H1 (cell line): ENCODE data around the gene CNST. TPM values are rescaled to one million over a fixed set of nuclear protein-coding genes. Genes with fewer than 3 reads are reported as not detected.

Source experiments
- CTCF ChIA-PET: fragments of 300-600 bp; sonication (Branson Sonifier 250); formaldehyde crosslinking; loops from one replicate; lab custom pipeline; 2021; ENCODE audit not compliant: partially characterized antibody; lab: Charles Lee
- POLR2A ChIA-PET: fragments of 300-600 bp; sonication (Branson Sonifier 250); formaldehyde crosslinking; loops from one replicate; lab custom pipeline; 2021; ENCODE audit warnings: inconsistent platforms; ENCODE audit not compliant: partially characterized antibody; lab: Charles Lee
- DNase-seq, 2 experiments: peaks; one replicate each; pipeline versions ENCODE4 v3.0.0 to v3.0.0-alpha.2; 2010 to 2022; ENCODE audit warnings: low spot score in 2 of 2, low read depth in 1 of 2, mixed read lengths in 1 of 2
- FAIRE-seq: peaks from 2 replicates; lab custom pipeline; 2011; peaks lifted over from hg19 to GRCh38; lab: Jason Lieb, UNC
- H2AFZ ChIP-seq: 2 replicates; pipeline ENCODE4 v1.8.1; 2012; ENCODE audit warnings: low read length, inconsistent platforms
- H2AK5ac ChIP-seq: 2 replicates; pipeline ENCODE4 v1.6.1; 2013; ENCODE audit warnings: low read depth, low read length
- H2BK120ac ChIP-seq: replicated peaks from 2 replicates; pipeline ENCODE3; 2013; ENCODE audit warnings: low read depth, low read length, inconsistent platforms
- H2BK12ac ChIP-seq: 2 replicates; pipeline ENCODE4 v1.6.1; 2013; ENCODE audit warnings: low read depth, low read length
- H2BK15ac ChIP-seq: 2 replicates; pipeline ENCODE4 v1.6.1; 2013; ENCODE audit warnings: low read length
- H2BK20ac ChIP-seq: 2 replicates; pipeline ENCODE4 v1.6.1; 2013; ENCODE audit warnings: low read length
- H2BK5ac ChIP-seq: 2 replicates; pipeline ENCODE4 v1.6.1; 2013; ENCODE audit warnings: low read depth, low read length
- H3K14ac ChIP-seq: 2 replicates; pipeline ENCODE4 v1.6.1; 2013; ENCODE audit warnings: inconsistent platforms; ENCODE audit not compliant: insufficient read length
- H3K18ac ChIP-seq: 2 replicates; pipeline ENCODE4 v1.6.1; 2013; ENCODE audit warnings: low read length; ENCODE audit errors: extremely low read depth
- H3K23ac ChIP-seq: 2 replicates; pipeline ENCODE4 v1.6.1; 2013; ENCODE audit warnings: inconsistent platforms; ENCODE audit not compliant: insufficient read length
- H3K23me2 ChIP-seq: 2 replicates; pipeline ENCODE4 v1.6.1; 2013; ENCODE audit warnings: low read depth, low read length
- H3K27ac ChIP-seq: 2 replicates; pipeline ENCODE4 v1.6.1; 2011; ENCODE audit warnings: low read depth, low read length, inconsistent platforms
- H3K27me3 ChIP-seq, 4 experiments: replicated peaks in 1 of 4; 1 replicate in 1 of 4; 2 replicates in 3 of 4; pipeline versions ENCODE4 v1.6.1 to v1.8.1; 2011 to 2013; ENCODE audit warnings: low read length in 3 of 4, mild to moderate bottlenecking in 3 of 4, inconsistent platforms in 2 of 4, mixed read lengths in 2 of 4, moderate library complexity in 1 of 4; ENCODE audit not compliant: control insufficient read depth in 3 of 4, insufficient read depth in 3 of 4; ENCODE audit errors: extremely low read depth in 1 of 4
- H3K36me3 ChIP-seq, 4 experiments: 2 replicates each; pipeline versions ENCODE4 v1.6.1 to v1.8.1; 2011 to 2013; ENCODE audit warnings: mild to moderate bottlenecking in 4 of 4, low read length in 3 of 4, moderate library complexity in 2 of 4, control low read depth in 1 of 4, inconsistent platforms in 1 of 4; ENCODE audit not compliant: insufficient read depth in 4 of 4, control insufficient read depth in 2 of 4
- H3K4ac ChIP-seq: replicated peaks from 2 replicates; pipeline ENCODE3; 2013; ENCODE audit warnings: low read length, low read depth, mixed read lengths, inconsistent platforms; ENCODE audit not compliant: insufficient read length
- H3K4me1 ChIP-seq, 4 experiments: replicated peaks in 1 of 4; 1 replicate in 1 of 4; 2 replicates in 3 of 4; pipeline versions ENCODE4 v1.6.1 to v1.8.1; 2011 to 2013; ENCODE audit warnings: low read length in 3 of 4, inconsistent platforms in 2 of 4, mixed read lengths in 1 of 4; ENCODE audit not compliant: insufficient read depth in 4 of 4, control insufficient read depth in 3 of 4
- H3K4me2 ChIP-seq, 2 experiments: 2 replicates each; pipeline versions ENCODE4 v1.6.1 to v1.8.1; 2011 to 2013; ENCODE audit warnings: low read depth in 2 of 2, low read length in 2 of 2, control low read depth in 1 of 2, inconsistent platforms in 1 of 2, mild to moderate bottlenecking in 1 of 2; ENCODE audit not compliant: insufficient read depth in 1 of 2
- H3K4me3 ChIP-seq, 4 experiments: fragments of 200-600, 300-600 bp in 1 of 4; sonication (generic), shearing (Covaris generic), sonication (Bioruptor Twin) in 1 of 4; 2 replicates each; pipeline versions ENCODE4 v1.5.1 to v1.8.1; 2011 to 2016; ENCODE audit warnings: low read length in 4 of 4, low read depth in 3 of 4, control low read depth in 2 of 4, inconsistent platforms in 2 of 4, mild to moderate bottlenecking in 2 of 4, mixed read lengths in 1 of 4, moderate library complexity in 1 of 4; ENCODE audit not compliant: insufficient read depth in 2 of 4; ENCODE audit errors: extremely low read depth in 1 of 4
- H3K56ac ChIP-seq: replicated peaks from 2 replicates; pipeline ENCODE3; 2013; ENCODE audit warnings: low read depth, mild to moderate bottlenecking, mixed read lengths, low read length, inconsistent platforms; ENCODE audit not compliant: insufficient read length
- H3K79me1 ChIP-seq: 2 replicates; pipeline ENCODE4 v1.6.1; 2013; ENCODE audit warnings: low read depth, low read length, control low read depth
- H3K79me2 ChIP-seq, 2 experiments: 2 replicates each; pipeline versions ENCODE4 v1.6.1 to v1.8.1; 2012 to 2013; ENCODE audit warnings: low read length in 2 of 2, mild to moderate bottlenecking in 2 of 2, inconsistent platforms in 1 of 2; ENCODE audit not compliant: insufficient read depth in 2 of 2, control insufficient read depth in 1 of 2
- H3K9ac ChIP-seq, 4 experiments: replicated peaks in 1 of 4; 1 replicate in 1 of 4; 2 replicates in 3 of 4; pipeline versions ENCODE4 v1.6.1 to v1.8.1; 2011 to 2013; ENCODE audit warnings: low read depth in 3 of 4, low read length in 3 of 4, control low read depth in 2 of 4, mild to moderate bottlenecking in 2 of 4, moderate library complexity in 2 of 4, inconsistent platforms in 1 of 4; ENCODE audit errors: extremely low read depth in 1 of 4
- H3K9me3 ChIP-seq, 2 experiments: 2 replicates each; pipeline versions ENCODE4 v1.6.1 to v1.8.1; 2012 to 2013; ENCODE audit warnings: mild to moderate bottlenecking in 2 of 2, moderate library complexity in 2 of 2, control low read depth in 1 of 2, inconsistent platforms in 1 of 2, low read depth in 1 of 2, low read length in 1 of 2, mixed read lengths in 1 of 2; ENCODE audit not compliant: insufficient read depth in 2 of 2
- H4K20me1 ChIP-seq, 2 experiments: replicated peaks in 1 of 2; 2 replicates each; pipeline versions ENCODE3 to v1.8.1; 2011 to 2013; ENCODE audit warnings: inconsistent platforms in 2 of 2, low read length in 2 of 2, mild to moderate bottlenecking in 1 of 2; ENCODE audit not compliant: insufficient read depth in 2 of 2, control insufficient read depth in 1 of 2
- H4K5ac ChIP-seq: 2 replicates; pipeline ENCODE4 v1.6.1; 2013; ENCODE audit warnings: low read length, low read depth, mixed read lengths, inconsistent platforms; ENCODE audit not compliant: insufficient read length
- H4K8ac ChIP-seq: 2 replicates; pipeline ENCODE4 v1.8.0; 2013; ENCODE audit warnings: mild to moderate bottlenecking, moderate library complexity, low read length, inconsistent platforms; ENCODE audit not compliant: insufficient read depth; ENCODE audit errors: extremely low read depth
- H4K91ac ChIP-seq: replicated peaks from 2 replicates; pipeline ENCODE3; 2013; ENCODE audit warnings: low read length, mixed read lengths, inconsistent platforms; ENCODE audit not compliant: insufficient read length
- CEBPB ChIP-seq: IDR thresholded peaks from 2 replicates; pipeline ENCODE4 v1.6.1; 2012; ENCODE audit warnings: low read depth, low read length
- GABPA ChIP-seq: IDR thresholded peaks from 2 replicates; pipeline ENCODE4 v1.6.1; 2011; ENCODE audit warnings: mild to moderate bottlenecking, low read length, moderate library complexity, borderline replicate concordance; ENCODE audit not compliant: insufficient read depth
- PHF8 ChIP-seq: fragments of 200-600 bp; sonication (generic); conservative IDR thresholded peaks from 2 replicates; pipeline ENCODE4 v1.7.1; 2012; ENCODE audit warnings: low read depth, mild to moderate bottlenecking, inconsistent platforms, low read length, moderate library complexity
- POLR2A ChIP-seq, 2 experiments: IDR thresholded peaks; 1 replicate in 1 of 2; 2 replicates in 1 of 2; pipeline ENCODE4 v1.6.1; 2011; ENCODE audit warnings: low read depth in 2 of 2, low read length in 2 of 2, mild to moderate bottlenecking in 2 of 2; ENCODE audit errors: control extremely low read depth in 1 of 2
- WGBS, 2 experiments: shearing (Covaris generic) in 1 of 2; methylation state at CpG; one replicate each; pipeline versions ENCODE4 v1.1.6 to v1.1.7; 2013 to 2015; ENCODE audit warnings: low lambda C conversion rate in 2 of 2, mixed read lengths in 2 of 2, inconsistent platforms in 1 of 2, low coverage in 1 of 2, missing lambda C conversion rate in 1 of 2; ENCODE audit not compliant: insufficient replicate concordance in 2 of 2, insufficient coverage in 1 of 2, insufficient read length in 1 of 2; ENCODE audit errors: extremely low coverage in 1 of 2, missing lambda C conversion rate in 1 of 2; 5-methylcytosine and 5-hydroxymethylcytosine counted together
- polyA plus RNA-seq, 7 experiments: library from polyadenylated mRNA; depleted of rRNA in 3 of 7; stranded (reverse) in 5 of 7; unstranded in 2 of 7; fragments of >200 nt in 5 of 7; fragments of 200-250 nt in 2 of 7; gene quantifications; 1 replicate in 5 of 7; 2 replicates in 1 of 7; 4 replicates in 1 of 7; pipeline versions ENCODE4 v1.2.1 to v1.2.3, GENCODE V29; 2011 to 2013; ENCODE audit warnings: missing spikeins in 2 of 7, mixed read lengths in 2 of 7
- total RNA-seq: library from RNA; stranded (reverse); fragmentation: NEBNext Ultra II Directional; extraction: Animal tissue kit (Norgen Biotek cat#: 25700); gene quantifications from 2 replicates; pipeline ENCODE4 v1.2.1, GENCODE V29; 2021

CNST gene
- total and polyA plus RNA-seq, 2 of the 8 experiments (the other 6 are each of a cell fraction or from before 2014, with no cell fraction given) = 5.3 to 21.3 TPM

- no peak overlapping the region for H2AFZ ChIP-seq
- DNase-seq (no peak), FAIRE-seq (peak; percentile 13)
- no peaks in the 10 kb centered on the region for H3K79me1 ChIP-seq
- H2BK15ac ChIP-seq = no peak overlapping the region
- no peak overlapping the region for H3K27ac ChIP-seq
- H3K79me2 ChIP-seq = no peaks in the 10 kb centered on the region
- no peak overlapping the region for H4K91ac ChIP-seq
- H2BK120ac ChIP-seq = no peak overlapping the region
- H3K4me3 ChIP-seq = no peak overlapping the region
- no peak overlapping the region for H3K14ac ChIP-seq
- H3K23ac ChIP-seq = no peak overlapping the region
- H3K27me3 ChIP-seq = no peaks in the 10 kb centered on the region
- H4K8ac ChIP-seq = no peak overlapping the region
- H3K9me3 ChIP-seq = no peaks in the 10 kb centered on the region
- no peak overlapping the region for H3K9ac ChIP-seq
- H3K4me2 ChIP-seq = no peak overlapping the region
- H4K20me1 ChIP-seq = no peaks in the 10 kb centered on the region
- no peak overlapping the region for H2BK12ac ChIP-seq
- WGBS, 2 experiments = 88% methylated on average over 5 of the region's 5 CpGs; no CpG with 5 or more reads in 1 of the 2 experiments
- no peak overlapping the region for H3K56ac ChIP-seq
- H3K4me1 ChIP-seq = no peaks in the 10 kb centered on the region
- H3K4ac ChIP-seq = no peak overlapping the region
- no peak overlapping the region for H2AK5ac ChIP-seq
- CTCF ChIA-PET = interaction anchor here (0.6 to 2.2 kb wide), 3 partner anchors 20 to 365 kb away, joined by 3 to 9 read pairs (median 4); no protein-coding TSS in a partner anchor
- no peak overlapping the region for H2BK20ac ChIP-seq
- no peak overlapping the region for H4K5ac ChIP-seq
- H3K36me3 ChIP-seq = 0 out of 8 replicates have a peak, but pooled peaks cover 0 to 4% (median 0%) of the 10 kb centered on the region in 4 experiments
- POLR2A ChIA-PET = no interaction called here
- no peak overlapping the region for H3K18ac ChIP-seq
- H3K23me2 ChIP-seq = no peaks in the 10 kb centered on the region
- H2BK5ac ChIP-seq = no peak overlapping the region
- TF ChIP-seq POLR2A (IDR thresholded peaks at IDR 0.05; ENCODE audit: control extremely low read depth in 1 of 2, low read depth in 2 of 2, low read length in 2 of 2) (no peak), PHF8 (no peak), CEBPB (no peak), GABPA (no peak)
Measured at GRCh38 chr1:246667773-246668172, 101.5 kb downstream of the CNST start.
